OCI-LY1 (cell line): ENCODE data around the gene DAO.

Source experiments
- H2AFZ ChIP-seq: fragments of 200-600 bp; sonication (generic), shearing (Covaris generic); 2 replicates; pipeline ENCODE4 v1.6.0; 2014; ENCODE audit warnings: antibody characterized with exemption, mild to moderate bottlenecking, low read length
- H3F3A ChIP-seq: fragments of 200-600 bp; sonication (generic), shearing (Covaris generic); 2 replicates; pipeline ENCODE4 v1.6.0; 2014; ENCODE audit warnings: mild to moderate bottlenecking, antibody characterized with exemption, low read length, moderate library complexity; ENCODE audit not compliant: insufficient read depth
- H3K27ac ChIP-seq: fragments of 200-600 bp; sonication (generic); 2 replicates; pipeline ENCODE4 v1.5.1; 2014; ENCODE audit warnings: low read length, mixed run types, mild to moderate bottlenecking, low read depth; ENCODE audit not compliant: poor library complexity, severe bottlenecking
- H3K27me3 ChIP-seq: fragments of 200-600 bp; sonication (generic); 2 replicates; pipeline ENCODE4 v1.6.0; 2014; ENCODE audit warnings: antibody characterized with exemption, mild to moderate bottlenecking, low read length, moderate library complexity; ENCODE audit not compliant: insufficient read depth
- H3K36me3 ChIP-seq: fragments of 200-600 bp; sonication (generic); 2 replicates; pipeline ENCODE4 v1.6.1; 2014; ENCODE audit warnings: mild to moderate bottlenecking, antibody characterized with exemption, low read length, moderate library complexity, mixed read lengths; ENCODE audit not compliant: insufficient read depth
- H3K4me1 ChIP-seq: fragments of 200-600 bp; sonication (generic); 2 replicates; pipeline ENCODE4 v1.5.1; 2014; ENCODE audit warnings: mild to moderate bottlenecking, low read length, moderate library complexity; ENCODE audit not compliant: insufficient read depth, severe bottlenecking
- H3K4me2 ChIP-seq: fragments of 200-600 bp; sonication (generic), shearing (Covaris generic); 2 replicates; pipeline ENCODE4 v1.6.1; 2014; ENCODE audit warnings: low read length
- H3K4me3 ChIP-seq: fragments of 200-600 bp; sonication (generic); 2 replicates; pipeline ENCODE4 v1.5.1; 2014; ENCODE audit warnings: low read length, low read depth, mild to moderate bottlenecking, mixed read lengths; ENCODE audit not compliant: poor library complexity, severe bottlenecking
- H3K79me2 ChIP-seq: fragments of 200-600 bp; shearing (Covaris generic); 2 replicates; pipeline ENCODE4 v1.6.1; 2016; ENCODE audit warnings: mixed run types, low read length, mixed read lengths; ENCODE audit not compliant: insufficient read depth
- H3K9ac ChIP-seq: fragments of 200-600 bp; sonication (generic), shearing (Covaris generic); 2 replicates; pipeline ENCODE4 v1.6.1; 2014; ENCODE audit warnings: mild to moderate bottlenecking, low read length, mixed read lengths
- H3K9me2 ChIP-seq: fragments of 200-600 bp; sonication (generic), shearing (Covaris generic); 2 replicates; pipeline ENCODE4 v1.6.1; 2014; ENCODE audit warnings: low read depth, mild to moderate bottlenecking, low read length, mixed read lengths
- H3K9me3 ChIP-seq: fragments of 200-600 bp; shearing (Covaris generic); 2 replicates; pipeline ENCODE4 v1.6.1; 2014; ENCODE audit warnings: low read length, mixed read lengths
- H4K20me1 ChIP-seq: fragments of 200-600 bp; sonication (generic), shearing (Covaris generic); 2 replicates; pipeline ENCODE4 v1.6.0; 2016; ENCODE audit warnings: mild to moderate bottlenecking, low read length; ENCODE audit not compliant: insufficient read depth
- CTCF ChIP-seq: fragments of 200-600 bp; sonication (generic), shearing (Covaris generic); IDR thresholded peaks from 2 replicates; pipeline ENCODE4 v1.5.1; 2017; ENCODE audit warnings: mild to moderate bottlenecking, antibody characterized with exemption, low read length, moderate library complexity, mixed read lengths
- EZH2 ChIP-seq: fragments of 200-600 bp; sonication (generic), shearing (Covaris generic); IDR thresholded peaks from 2 replicates; pipeline ENCODE4 v1.8.0; 2017; ENCODE audit warnings: borderline replicate concordance, mixed run types, mild to moderate bottlenecking, antibody characterized with exemption, low read length, moderate library complexity, mixed read lengths

Gene DAO

DNA sequence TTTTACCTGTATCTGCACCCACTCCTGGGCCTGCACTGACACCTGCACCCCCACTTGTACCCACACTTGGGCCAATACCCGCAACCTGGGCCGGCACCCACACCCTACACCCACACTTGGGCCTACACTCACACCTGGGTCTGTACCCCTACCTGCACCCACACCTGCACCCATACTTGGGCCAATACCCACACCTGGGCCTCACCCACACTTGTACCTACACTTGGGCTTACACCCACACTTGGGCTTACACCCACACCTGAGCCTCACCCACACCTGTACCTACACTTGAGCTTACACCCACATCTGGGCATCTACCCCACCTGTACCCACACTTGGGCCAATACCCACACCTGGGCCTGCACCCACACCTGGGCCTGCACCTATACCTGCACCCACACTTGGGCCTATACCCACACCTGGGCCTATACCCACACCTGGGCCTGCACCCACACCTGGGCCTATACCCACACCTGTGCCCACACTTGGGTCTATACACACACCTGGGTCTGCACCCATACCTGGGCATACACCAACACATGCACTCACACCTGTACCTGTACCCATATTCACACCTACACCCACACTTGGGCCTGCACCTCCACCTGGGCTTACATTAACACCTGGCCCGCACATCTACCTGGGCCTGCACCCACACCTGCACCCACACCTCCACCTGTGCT, 39.2 kb downstream of the DAO start:
- H3K4me3 ChIP-seq = no peak overlapping the region
- H2AFZ ChIP-seq = no peak overlapping the region

DNA sequence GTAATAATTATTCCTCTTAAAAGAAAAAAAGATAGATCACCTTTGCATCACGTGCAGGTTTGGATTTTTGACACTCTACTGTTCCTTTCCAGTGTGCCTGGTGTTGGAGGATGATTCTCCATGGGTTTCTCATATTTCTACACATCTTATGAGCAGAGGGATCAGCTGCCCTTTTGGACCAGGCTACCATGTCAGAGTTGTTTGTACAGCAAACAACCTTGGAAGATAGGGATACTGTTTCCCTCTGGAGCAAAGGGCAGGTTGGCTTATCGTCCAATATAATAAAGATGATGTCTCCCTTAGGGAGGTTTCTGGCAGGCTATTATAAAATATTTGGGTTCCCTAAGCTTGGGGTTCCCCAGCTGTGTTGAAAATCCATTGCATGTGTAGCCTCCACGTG, 42.1 kb downstream of the DAO start:
- H4K20me1 ChIP-seq = no peaks in the 10 kb centered on the region
- no peaks in the 10 kb centered on the region for H3K27me3 ChIP-seq

More for the DNA sequence above, 39.2 kb downstream of the DAO start:
- H3K4me1 ChIP-seq = no peaks in the 10 kb centered on the region
- no peaks in the 10 kb centered on the region for H3F3A ChIP-seq
- no peaks in the 10 kb centered on the region for H4K20me1 ChIP-seq
- H3K9me3 ChIP-seq = no peaks in the 10 kb centered on the region
- H3K9ac ChIP-seq = no peak overlapping the region
- H3K79me2 ChIP-seq = no peaks in the 10 kb centered on the region
- H3K27me3 ChIP-seq = no peaks in the 10 kb centered on the region
- H3K4me2 ChIP-seq = no peak overlapping the region
- no peaks in the 10 kb centered on the region for H3K36me3 ChIP-seq
- no peak overlapping the region for H3K27ac ChIP-seq
- no peak for TF ChIP-seq EZH2
- no peak for TF ChIP-seq CTCF
- no peaks in the 10 kb centered on the region for H3K9me2 ChIP-seq

DNA sequence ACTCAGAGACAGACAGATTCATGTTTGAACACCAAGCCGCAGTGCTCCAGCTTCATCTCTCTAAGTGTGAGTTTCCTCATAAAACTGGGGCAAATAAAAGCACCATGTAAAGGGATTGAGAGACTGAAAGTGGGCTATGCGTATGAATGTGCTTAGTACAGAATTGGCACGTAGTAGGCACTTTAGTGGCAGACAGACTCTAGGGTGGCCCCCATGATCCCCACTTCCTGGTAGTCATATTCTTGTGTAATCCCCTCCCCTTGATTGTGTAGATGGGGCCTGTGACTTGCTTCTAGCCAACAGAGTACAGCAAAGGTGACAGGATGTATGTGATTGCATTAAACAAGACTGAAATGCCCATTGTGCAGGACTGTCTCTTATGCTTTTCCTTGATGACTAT, 43.0 kb downstream of the DAO start:
- Histone ChIP-seq H3K9me2 (no peaks in the 10 kb centered on the region), H3K27me3 (no peaks in the 10 kb centered on the region), H3K4me2 (no peak overlapping the region), H3K36me3 (no peaks in the 10 kb centered on the region), H3K4me1 (no peaks in the 10 kb centered on the region), H3K4me3 (no peak overlapping the region), H3K79me2 (no peaks in the 10 kb centered on the region), H3F3A (no peaks in the 10 kb centered on the region), H2AFZ (no peak overlapping the region), H3K27ac (no peak overlapping the region), H4K20me1 (no peaks in the 10 kb centered on the region), H3K9me3 (no peaks in the 10 kb centered on the region), H3K9ac (no peak overlapping the region)
- TF ChIP-seq CTCF (no peak), EZH2 (no peak)

More for the DNA sequence above, 42.1 kb downstream of the DAO start:
- Histone ChIP-seq H3K9ac (no peak overlapping the region), H3K36me3 (no peaks in the 10 kb centered on the region), H3K9me2 (no peaks in the 10 kb centered on the region), H3K79me2 (no peaks in the 10 kb centered on the region), H3K9me3 (no peaks in the 10 kb centered on the region), H3F3A (no peaks in the 10 kb centered on the region), H3K27ac (no peak overlapping the region), H3K4me2 (no peak overlapping the region), H3K4me1 (no peaks in the 10 kb centered on the region), H2AFZ (no peak overlapping the region), H3K4me3 (no peak overlapping the region)
- TF ChIP-seq CTCF (no peak), EZH2 (no peak)
